GM12875 (cell line): ENCODE results near the gene TFF3.
A peak's percentile ranks its signal among the peaks of the same experiment; 100 is the strongest.

ENCODE experiments used
- H3K4me3 ChIP-seq: one replicate; pipeline ENCODE4 v1.5.1; 2011; ENCODE audit warnings: low read depth, low read length, control low read depth
- CTCF ChIP-seq: IDR thresholded peaks from 2 replicates; pipeline ENCODE4 v1.5.1; 2011; ENCODE audit warnings: low read depth, mild to moderate bottlenecking, control low read depth, inconsistent platforms, low read length, moderate library complexity, borderline replicate concordance; ENCODE audit not compliant: insufficient read depth

Gene TFF3

GRCh38 chr21:42341776-42342542 is 26.8 kb upstream of the TFF3 start:
- no peak overlapping the region for H3K4me3 ChIP-seq
- no peak for TF ChIP-seq CTCF

GRCh38 chr21:42340187-42341050 is 25.2 kb upstream of the TFF3 start:
- H3K4me3 ChIP-seq, result no peak overlapping the region
- no peak for TF ChIP-seq CTCF

GRCh38 chr21:42338729-42339715 is 23.8 kb upstream of the TFF3 start:
- no peak for TF ChIP-seq CTCF
- H3K4me3 ChIP-seq, result no peak overlapping the region

GRCh38 chr21:42337830-42338728 is 22.9 kb upstream of the TFF3 start:
- peak; percentile 76 for TF ChIP-seq CTCF
- H3K4me3 ChIP-seq, result no peak overlapping the region

- TF ChIP-seq CTCF, result no peak
- no peak overlapping the region for H3K4me3 ChIP-seq
These were observed 22.1 kb upstream of the TFF3 start for GRCh38 chr21:42337276-42337675.

GRCh38 chr21:42336054-42336453 is 20.8 kb upstream of the TFF3 start:
- TF ChIP-seq CTCF, result no peak
- no peak overlapping the region for H3K4me3 ChIP-seq
